Activated CD4-positive, alpha-beta T cell treated with anti-CD3 and anti-CD28 coated beads, Interleukin-2, amount 50 U/mL, for 4 hours (primary cell): ENCODE results near the gene MAPKAP1.

Source experiments
- DNase-seq, 2 experiments: peaks; one replicate each; pipeline ENCODE4 v3.0.0-alpha.2; 2020

MAPKAP1 gene

GRCh38 chr9:125426926-125427325 is 280.1 kb downstream of the MAPKAP1 start:
- no peak for DNase-seq

GRCh38 chr9:125425901-125426515 is 281.0 kb downstream of the MAPKAP1 start:
- DNase-seq = no peak

- no peak for DNase-seq
Measured at GRCh38 chr9:125425170-125425897, 281.7 kb downstream of the MAPKAP1 start.

- no peak for DNase-seq
Measured at GRCh38 chr9:125423964-125424363, 283.0 kb downstream of the MAPKAP1 start.

DNA sequence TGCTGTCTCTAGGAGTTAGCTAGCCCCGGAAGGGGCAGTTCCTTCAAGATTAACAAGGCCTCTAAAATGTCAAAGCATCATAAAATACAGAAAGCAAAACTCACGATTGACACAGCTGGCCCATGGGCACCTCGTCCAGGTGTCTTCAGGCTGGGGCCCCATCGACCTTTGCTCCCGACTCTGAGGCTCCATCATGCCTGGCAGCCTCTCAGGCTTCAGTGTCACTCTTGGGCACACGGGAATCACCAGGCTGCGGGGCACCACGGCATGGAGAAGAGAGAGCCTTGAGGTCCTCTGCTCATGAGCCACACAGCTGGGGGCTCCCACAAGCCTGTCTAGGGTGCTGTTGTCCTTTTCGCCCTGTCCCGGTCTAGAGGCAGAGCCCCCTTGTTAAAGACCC is 284.2 kb downstream of the MAPKAP1 start:
- DNase-seq = no peak

- DNase-seq = no peak
Measured at GRCh38 chr9:125421591-125422181, 285.3 kb downstream of the MAPKAP1 start.

- DNase-seq = no peak
Measured at GRCh38 chr9:125421166-125421565, 285.8 kb downstream of the MAPKAP1 start.

- no peak for DNase-seq
Measured at GRCh38 chr9:125418404-125418803, 288.6 kb downstream of the MAPKAP1 start.

DNA sequence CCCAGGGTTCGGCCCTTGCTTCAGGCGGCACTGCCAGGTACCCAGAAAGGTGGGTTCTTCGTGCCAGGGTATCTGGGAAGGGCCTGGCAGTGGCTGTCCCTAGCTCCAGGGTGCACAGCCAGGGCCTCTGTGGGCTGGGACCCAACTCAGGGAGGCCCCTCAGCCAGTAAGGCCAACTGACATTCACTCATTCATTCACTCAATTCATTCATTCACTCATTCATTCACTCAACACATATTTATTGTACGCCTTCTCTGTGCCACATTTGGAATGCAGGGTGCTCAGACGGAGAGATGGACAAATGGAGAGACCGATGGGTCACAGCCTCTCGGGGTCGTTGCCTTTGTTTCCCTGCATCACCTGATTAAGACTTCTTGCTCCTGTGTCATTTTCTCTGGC is 290.5 kb downstream of the MAPKAP1 start:
- no peak for DNase-seq

DNA sequence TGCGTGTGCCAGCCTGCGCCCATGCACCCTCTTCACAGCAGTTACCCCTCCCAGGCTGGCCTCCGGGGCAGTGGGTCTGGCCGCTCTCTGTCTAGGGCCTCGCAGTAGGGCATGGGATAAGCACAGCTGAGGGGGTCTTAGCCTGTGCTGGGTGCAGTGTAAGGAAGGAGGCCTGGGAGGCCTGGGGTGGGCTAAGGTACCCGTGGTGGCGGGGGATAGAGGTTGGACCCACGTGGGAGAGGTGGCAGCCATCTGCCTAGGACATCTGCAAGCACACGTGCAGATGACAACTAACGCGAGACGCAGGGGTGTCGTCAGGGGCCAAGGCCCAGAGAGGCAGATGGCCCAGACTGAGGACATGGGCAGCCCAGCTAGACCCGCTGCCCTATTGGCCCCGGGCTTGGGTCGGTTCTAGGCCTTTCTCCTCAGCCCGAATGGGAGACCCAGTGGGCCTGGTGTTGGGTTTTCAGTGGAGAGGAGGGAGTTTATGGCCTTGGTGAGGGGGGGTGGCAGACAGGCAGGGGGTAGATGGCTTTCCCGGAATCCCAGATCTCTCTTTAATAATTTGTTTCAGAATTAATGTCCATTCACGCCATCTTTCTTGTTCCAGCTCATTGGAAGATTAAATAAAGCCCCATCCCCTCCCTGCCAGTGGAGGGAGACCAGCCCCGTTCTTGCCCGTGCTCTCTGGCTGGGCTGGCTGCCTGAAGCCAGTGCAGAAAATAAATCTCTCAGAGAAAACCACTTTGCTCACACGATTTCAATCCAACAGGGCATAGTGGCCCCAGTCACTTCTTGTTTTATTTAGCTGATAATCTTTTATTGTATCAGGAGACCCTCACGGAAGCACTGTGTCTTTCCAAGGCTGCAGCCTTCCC is 291.2 kb downstream of the MAPKAP1 start:
- no peak for DNase-seq

DNA sequence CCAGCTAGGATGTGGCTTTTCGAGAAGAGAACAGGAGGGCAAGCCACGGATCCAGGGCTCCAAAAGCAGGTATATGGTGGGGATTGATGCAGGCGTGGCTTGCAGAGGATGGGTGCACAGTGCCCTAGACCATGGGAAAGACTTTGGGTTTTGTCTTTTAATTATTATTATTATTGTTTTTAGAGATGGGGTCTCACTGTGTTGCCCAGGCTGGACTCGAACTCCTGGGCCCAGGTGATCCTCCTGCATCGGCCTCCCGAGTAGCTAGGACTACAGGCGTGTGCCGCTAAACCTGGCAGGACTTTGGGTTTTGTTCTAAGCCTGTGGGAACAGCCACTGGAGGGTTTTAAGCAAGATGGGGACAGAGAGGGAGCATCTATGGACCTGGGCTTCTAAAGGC is 293.4 kb downstream of the MAPKAP1 start:
- DNase-seq = no peak

DNA sequence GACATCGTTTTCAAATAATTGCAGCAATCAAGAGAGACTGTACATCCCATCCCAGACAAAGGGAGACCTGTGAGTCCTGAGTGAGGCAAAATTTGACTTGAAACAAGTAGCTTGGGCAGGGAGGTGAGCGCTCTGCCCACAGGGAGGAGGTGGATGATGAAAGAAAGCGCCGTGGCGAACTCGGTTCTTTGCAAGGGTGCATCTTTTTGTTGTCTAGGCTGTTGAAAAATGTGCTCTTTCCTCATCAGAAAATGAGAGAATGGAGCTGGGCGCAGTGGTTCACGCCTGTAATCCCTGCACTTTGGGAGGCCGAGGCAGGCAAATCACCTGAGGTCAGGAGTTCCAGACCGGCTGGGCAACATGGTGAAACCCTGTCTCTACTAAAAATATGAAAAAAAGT is 294.8 kb downstream of the MAPKAP1 start:
- no peak for DNase-seq

- DNase-seq = no peak
Measured at GRCh38 chr9:125411171-125411756, 295.7 kb downstream of the MAPKAP1 start.

DNA sequence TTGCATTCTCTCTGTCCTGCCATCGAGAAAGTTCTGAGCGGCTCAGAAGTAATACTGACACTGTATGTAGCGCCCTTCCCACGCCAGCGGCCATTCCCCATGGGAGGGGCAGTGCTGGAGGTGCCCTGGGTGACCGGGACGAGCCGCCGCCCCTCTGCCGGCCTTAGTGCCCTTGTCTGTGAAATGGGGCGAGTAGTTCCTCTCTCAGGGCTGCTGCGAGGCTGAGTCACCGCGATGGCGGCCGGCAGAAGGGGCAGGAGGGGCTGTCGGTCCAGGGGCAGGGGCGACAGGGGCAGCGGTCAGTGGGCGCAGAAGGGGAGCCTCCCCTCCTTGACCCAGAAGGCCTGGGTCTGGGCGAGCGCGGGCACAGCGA is 296.5 kb downstream of the MAPKAP1 start:
- DNase-seq = no peak

DNA sequence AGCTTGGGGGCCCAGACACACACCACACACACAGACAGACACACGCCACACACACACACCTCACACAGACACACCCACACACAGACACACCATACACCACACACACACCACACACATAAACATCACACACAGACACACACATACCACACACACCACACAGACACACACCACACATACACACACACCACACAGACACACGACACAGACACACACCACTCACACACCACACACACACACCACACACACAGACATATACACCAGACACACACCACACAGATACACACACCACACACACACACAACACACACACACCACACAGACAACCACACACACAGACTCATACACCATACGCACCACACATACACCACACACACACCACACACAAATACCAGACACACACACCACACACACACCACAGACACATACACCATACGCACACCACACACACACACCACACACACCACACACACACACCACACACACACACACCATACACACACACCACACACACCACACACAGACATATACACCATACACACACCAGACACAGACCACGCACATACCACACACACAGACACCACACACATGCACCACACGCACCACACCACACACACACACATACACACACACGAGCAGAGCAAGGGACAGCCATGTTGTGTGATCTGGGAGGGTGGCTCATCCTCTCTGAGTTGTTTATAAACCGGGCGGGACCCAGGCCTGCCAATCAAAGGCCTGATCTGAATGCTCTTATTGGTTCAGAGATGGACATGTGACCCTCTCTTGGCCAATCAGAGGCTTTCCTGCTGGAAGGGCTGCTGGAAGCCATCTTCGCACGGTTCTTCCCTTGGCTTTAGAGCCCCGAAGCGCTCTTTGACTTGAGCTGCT is 297.1 kb downstream of the MAPKAP1 start:
- peak; percentile 25 to 27 for DNase-seq

- no peak for DNase-seq
Measured at GRCh38 chr9:125409217-125409636, 297.8 kb downstream of the MAPKAP1 start.

- peak; percentile 70 to 75 for DNase-seq
Measured at GRCh38 chr9:125407974-125408900, 298.8 kb downstream of the MAPKAP1 start.

DNA sequence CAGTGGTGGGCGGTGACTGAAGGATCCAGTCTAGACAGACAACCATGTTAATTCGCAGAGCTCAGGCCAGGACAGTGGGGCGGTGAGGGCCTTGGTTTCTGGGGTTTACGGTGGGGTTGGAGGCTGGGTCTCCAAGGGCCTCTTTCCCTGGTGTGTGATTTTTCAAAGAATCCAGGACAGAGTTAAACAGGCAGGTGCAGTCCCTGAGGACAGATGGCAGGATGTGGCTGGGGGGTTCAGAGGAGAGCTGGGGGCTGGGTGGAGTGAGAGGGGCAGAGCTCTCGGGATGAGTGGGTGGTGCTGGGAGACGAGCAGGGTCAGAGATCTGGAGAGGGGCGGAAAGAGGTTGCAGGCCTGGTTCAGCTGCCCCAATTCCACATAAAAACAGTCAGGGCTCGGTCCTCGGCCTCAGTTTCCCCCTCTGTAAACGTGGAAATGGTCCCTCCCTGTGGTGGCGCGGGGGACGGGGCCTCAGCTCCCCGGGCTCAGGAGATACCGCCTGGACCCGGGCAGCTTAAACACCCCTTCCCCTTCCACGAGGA is 299.5 kb downstream of the MAPKAP1 start:
- no peak for DNase-seq

DNA sequence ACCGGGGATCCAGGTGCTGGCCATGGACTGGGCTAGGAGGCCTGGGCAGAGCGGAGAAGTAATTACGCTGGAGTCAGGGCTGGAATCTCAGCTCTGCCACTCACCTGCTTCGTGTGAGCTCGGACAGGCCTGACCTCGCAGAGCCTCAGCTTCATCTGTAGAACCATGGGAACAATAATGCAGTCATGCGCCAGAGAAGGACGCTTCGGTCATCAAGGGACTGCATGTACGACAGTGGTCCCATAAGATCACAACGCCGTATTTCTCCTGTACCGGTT is 300.3 kb downstream of the MAPKAP1 start:
- DNase-seq = no peak

DNA sequence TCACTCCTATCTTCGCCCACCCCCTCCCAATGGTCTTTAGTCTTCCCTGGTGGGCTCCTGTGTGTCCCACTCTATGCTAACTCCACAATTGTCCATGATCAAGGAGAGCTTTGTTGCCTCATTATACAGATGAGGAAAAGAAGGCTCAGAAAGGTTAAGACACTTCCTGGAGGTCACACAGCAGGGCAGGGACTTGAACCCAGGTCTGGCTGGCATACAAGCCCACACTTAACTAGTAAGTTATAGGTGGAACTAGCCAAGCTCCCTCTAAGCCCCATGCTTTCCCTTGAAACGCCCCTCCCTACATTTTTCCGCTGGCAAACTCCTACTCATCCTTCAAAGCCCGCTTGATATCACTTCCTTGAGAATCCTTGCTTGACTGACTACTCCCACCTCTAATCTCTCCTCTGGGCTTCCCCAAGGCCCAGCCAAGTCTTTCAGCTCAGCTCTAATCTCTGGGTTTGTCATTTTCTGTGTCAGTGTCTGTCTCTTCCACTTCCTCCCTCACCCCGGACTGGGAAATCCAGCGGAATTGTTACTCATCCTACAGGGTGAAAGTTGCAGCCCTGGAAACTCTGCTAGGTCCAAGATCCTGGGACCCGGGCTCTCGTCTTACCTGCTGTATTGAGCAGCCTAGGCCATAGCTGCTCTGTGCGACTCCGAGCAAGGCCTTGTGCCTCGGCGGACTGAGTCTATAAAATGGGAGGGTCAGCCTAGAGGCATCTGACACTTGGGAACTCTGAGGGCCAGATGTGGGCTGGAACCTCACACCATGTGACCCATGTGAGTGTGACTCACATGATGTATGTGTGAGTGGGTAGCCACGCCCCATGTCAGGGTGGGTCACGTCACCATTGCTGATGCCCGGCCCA is 300.8 kb downstream of the MAPKAP1 start:
- DNase-seq = no peak
